Measurements from ENCODE around the gene SYT9.

DNA sequence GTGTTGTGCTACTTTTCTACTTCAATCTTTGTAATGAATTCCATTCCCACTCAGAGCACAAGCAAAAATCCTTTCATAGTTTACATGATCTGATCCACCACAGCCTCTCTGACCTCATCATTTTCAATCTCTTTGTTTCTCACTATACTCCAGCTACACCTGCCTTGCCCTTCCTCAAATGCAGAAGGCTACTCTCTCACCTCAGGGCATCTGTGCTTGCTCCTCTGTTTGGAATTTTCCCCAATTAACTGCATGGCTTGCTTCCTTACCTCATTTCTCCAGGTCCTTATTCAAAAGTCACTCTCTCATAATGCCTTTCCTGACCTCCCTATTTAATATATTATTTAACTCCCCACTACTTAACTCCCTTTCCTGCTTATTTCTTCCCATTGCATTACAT is 133.0 kb downstream of the SYT9 start:
- TF ChIP-seq, protein P1, sequence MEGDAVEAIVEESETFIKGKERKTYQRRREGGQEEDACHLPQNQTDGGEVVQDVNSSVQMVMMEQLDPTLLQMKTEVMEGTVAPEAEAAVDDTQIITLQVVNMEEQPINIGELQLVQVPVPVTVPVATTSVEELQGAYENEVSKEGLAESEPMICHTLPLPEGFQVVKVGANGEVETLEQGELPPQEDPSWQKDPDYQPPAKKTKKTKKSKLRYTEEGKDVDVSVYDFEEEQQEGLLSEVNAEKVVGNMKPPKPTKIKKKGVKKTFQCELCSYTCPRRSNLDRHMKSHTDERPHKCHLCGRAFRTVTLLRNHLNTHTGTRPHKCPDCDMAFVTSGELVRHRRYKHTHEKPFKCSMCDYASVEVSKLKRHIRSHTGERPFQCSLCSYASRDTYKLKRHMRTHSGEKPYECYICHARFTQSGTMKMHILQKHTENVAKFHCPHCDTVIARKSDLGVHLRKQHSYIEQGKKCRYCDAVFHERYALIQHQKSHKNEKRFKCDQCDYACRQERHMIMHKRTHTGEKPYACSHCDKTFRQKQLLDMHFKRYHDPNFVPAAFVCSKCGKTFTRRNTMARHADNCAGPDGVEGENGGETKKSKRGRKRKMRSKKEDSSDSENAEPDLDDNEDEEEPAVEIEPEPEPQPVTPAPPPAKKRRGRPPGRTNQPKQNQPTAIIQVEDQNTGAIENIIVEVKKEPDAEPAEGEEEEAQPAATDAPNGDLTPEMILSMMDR (IDR thresholded peaks at IDR 0.05; ENCODE audit: low read depth, low read length, poor library complexity, severe bottlenecking), result no peak
- TF ChIP-seq EZH2phosphoT487 (IDR thresholded peaks at IDR 0.05; ENCODE audit: borderline replicate concordance, low read length), result no peak
